HG03103 (cell line): Measurements from ENCODE around the gene ADCY4.

Experiments used
- ATAC-seq: cut with Tn5 transposase; IDR thresholded peaks from one replicate; pipeline ENCODE4 v1.9.1; 2021; ENCODE audit warnings: low read depth; ENCODE audit not compliant: unreplicated experiment

Gene ADCY4

DNA sequence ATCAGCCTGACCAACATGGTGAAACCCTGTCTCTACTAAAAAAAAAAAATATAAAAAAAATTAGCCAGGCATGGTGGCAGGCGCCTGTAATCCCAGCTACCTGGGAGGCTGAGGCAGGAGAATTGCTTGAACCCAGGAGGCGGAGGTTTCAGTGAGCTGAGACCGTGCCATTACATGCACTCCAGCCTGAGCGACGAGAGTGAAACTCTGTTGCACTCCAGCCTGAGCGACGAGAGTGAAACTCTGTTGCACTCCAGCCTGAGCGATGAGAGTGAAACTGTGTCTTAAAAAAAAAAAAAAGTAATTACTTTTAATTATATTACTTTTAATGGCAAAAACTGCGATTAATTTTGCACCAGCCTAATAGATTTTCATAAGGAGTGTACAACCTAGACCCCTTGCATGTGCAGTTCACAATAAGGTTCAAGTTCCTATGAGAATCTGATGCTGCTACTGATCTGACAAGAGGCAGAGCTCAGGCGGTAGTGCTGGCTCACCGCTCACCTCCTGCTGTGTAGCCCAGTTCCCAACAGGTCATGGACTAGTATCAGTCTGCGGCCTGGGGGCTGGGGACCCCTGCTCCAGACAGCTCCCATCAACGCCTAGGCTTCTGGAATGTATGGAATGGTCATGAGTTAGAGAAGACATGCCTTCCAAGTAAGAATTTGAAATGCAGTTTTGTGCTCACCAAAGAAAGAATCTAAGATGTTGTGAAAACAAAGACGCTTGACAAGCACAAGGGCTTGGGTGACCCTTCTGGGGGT is 13.5 kb downstream of the ADCY4 start:
- no peak for ATAC-seq

DNA sequence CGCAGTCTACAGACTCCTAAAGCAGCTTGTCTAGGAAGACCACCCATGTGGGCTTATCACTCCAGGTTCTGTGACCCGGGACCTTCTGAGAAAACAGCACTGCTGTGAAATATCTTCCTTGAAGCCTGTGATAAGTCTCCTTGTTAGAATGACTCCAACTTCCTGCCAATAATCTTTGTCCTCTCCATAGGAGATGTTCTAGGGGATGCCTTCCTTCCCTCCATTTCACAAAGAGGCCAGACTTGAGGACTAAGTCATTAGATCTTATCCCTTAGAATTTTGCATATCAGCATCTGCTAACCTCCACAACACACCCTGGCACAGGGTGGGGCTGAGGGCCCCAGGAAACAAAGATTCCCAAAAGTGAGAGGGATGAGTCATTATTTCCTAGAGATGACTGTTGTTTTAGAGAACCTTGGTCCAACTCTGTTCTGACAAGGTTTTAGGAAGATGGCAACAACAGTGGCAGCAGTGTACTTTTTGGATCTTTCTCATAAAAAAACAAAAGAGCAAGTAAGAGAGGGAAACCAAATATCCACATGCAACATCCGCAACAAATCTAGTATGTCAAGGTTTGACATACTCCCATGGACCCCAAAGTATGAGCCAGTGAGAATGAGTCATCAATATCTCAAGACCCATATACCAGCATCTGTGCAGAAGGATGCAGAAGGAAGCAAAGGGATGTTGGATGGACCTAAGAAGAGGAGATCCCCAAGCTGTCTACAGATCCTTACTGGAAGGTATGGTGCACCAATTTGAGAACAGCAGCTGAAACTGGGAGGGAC is 17.5 kb downstream of the ADCY4 start:
- no peak for ATAC-seq

DNA sequence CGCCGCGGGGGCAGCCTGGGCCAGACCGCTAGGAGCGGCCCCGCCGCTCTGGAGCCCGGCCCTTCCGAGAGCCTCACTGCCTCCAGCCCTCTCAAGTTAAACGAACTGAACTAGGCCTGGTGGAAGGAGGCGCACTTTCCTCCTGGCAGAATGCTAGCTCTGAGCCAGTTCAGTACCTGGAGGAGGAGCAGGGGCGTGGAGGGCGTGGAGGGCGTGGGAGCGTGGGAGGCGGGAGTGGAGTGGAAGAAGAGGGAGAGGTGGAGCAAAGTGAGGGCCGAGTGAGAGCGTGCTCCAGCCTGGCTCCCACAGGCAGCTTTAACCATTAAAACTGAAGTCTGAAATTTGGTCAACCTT is 18.3 kb downstream of the ADCY4 start:
- ATAC-seq: no peak

DNA sequence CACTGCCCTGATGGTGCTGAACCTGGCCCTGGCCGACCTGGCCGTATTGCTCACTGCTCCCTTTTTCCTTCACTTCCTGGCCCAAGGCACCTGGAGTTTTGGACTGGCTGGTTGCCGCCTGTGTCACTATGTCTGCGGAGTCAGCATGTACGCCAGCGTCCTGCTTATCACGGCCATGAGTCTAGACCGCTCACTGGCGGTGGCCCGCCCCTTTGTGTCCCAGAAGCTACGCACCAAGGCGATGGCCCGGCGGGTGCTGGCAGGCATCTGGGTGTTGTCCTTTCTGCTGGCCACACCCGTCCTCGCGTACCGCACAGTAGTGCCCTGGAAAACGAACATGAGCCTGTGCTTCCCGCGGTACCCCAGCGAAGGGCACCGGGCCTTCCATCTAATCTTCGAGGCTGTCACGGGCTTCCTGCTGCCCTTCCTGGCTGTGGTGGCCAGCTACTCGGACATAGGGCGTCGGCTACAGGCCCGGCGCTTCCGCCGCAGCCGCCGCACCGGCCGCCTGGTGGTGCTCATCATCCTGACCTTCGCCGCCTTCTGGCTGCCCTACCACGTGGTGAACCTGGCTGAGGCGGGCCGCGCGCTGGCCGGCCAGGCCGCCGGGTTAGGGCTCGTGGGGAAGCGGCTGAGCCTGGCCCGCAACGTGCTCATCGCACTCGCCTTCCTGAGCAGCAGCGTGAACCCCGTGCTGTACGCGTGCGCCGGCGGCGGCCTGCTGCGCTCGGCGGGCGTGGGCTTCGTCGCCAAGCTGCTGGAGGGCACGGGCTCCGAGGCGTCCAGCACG is 18.9 kb downstream of the ADCY4 start:
- ATAC-seq: no peak

DNA sequence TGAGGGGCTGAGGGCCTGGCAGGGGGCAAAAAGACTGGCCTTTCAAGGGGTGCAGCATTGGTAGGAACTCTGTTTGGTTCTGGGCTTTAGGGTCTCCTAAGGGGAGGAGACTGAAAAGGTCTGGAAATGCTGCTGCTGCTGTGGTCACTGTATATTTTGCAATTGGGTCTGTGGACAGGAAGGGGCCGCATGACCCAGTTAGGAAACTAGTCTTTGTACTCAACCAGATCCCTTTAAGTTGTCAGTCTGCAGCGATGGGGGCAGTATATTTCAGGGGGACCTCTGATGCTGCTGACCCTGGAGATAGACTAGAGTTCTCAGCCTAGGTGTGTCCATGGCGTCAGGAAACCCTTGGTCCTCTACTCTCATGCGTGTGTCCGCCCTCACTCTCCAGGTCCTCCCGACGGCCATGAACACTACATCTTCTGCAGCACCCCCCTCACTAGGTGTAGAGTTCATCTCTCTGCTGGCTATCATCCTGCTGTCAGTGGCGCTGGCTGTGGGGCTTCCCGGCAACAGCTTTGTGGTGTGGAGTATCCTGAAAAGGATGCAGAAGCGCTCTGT is 19.5 kb downstream of the ADCY4 start:
- ATAC-seq: no peak

DNA sequence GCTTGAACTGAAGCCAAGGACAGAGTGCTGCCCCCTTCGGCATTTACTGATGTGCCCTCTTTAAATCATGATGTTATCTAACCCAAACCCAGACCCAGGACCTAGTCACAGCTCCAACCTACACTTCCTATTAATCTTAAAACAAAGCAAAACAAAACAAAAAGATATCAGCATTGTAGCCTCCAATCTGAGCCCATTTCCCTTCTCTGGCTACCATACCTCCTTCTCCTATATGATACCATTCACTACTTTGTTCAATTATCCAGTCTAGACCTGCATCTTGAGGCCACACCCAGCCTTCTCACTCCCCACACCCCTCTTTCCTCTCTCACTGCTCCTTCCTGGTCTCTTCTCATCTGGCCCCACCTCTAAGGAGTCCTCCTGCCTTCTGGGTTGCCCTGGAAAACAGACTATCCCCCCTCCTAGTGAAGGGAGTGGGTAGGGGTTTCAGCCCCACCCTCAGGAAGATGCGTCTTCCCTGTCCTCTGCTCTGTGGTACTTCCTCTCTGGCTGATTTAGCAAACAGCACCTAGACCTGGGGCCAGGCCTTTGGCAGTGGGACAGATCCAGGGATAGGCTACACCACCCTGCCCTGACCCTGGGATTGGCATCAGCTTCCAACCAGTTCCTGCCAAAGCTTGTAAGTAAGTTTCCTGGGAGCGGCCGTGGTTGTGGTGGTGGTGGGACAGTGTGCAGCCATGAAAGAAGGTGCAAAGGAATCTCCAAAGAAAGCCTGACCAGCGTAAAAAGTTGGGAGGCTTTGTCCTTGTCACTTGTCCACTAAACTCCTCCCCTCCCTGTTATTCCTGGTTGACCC is 20.3 kb downstream of the ADCY4 start:
- ATAC-seq: no peak

DNA sequence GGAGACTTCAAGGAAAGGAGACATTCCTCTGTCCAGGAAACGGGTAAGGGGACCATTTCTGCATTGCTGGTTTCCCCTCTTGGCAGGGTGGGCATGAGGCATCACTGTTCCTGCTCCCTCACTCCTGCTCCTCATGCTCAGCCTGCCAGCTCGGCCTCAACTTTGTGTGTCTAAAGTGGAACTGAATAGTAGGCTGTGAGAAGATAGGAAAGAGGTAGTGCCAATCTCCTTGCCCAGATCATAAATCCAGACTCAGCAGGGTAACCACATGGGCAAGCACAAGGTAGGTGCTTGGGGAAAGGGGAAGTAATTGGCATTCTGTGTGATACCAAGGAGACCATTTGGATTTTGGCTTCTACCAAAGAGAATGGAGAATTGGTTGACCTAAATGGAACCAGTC is 21.0 kb downstream of the ADCY4 start:
- no peak for ATAC-seq

DNA sequence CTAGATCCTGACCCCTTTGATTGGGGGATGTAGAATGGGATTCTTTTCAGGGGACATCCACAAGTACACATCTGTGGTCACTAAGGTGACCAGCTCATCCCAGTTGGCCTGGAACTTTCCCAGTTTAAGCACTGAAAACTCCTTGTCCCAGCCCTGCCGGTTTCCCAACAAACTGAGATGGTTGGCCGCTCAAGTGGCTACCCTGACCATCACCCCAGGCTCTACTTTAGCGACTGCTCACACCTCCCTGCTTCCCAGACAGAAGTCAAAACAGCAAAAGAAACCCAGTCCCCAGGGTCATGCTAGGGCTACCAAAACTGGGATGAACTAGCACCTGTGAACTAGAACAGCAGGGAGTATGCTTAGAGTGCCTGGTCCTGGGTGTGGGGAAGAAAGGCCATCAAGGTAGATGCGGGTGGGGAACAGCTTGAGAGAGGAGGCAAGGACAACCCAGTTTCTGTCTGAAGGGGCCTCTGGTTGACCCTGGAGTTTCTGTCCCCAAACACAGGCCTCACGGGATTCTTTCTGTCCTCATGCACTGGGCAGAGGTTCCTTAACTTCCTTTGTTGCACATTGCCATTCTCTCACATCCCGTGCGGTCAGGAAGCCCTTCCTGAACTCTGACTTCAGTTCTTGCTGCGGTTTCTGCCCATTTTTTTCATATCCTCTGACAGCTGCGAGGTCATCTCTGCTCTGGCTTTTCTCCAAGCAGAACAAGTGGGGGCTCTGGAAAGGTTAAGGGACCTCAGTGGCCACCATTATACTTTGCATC is 21.9 kb downstream of the ADCY4 start:
- ATAC-seq: no peak

DNA sequence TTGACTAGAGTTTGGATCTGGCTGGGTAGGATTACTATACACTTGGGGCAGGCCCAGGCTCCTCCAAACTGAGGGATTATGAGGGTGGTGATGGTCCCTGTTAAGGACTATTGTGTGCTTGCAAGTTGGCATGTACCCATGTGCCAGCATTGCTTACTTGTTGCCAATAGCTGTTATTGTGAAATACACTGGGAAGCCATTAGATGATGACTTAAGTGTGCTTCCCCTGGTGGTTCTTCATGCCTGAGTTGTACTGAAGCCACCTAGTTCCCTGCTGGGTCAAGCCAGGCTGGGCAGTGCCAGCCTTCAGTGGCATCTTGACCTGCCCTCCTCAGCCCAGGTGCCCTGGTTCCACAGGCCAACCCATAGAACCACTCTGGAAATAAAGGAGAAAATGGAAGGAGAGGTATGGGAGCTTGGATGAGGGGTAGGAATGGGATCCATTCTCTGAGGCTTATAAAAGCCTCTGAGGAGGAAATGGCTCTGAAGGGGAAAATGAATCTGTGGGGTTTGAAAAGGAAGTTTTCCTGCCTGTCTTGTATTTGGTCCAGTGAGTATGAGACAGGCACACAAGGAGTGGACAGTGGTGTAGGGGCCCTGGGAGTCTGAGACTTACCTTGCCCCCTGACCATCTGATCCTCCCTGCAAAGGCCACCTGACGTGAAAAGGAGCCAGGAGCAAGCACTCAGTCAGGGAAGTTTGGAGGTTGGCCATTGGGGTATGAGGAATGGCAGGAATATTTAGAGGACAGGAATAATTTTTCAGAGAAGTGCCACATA is 22.8 kb downstream of the ADCY4 start:
- ATAC-seq: no peak

DNA sequence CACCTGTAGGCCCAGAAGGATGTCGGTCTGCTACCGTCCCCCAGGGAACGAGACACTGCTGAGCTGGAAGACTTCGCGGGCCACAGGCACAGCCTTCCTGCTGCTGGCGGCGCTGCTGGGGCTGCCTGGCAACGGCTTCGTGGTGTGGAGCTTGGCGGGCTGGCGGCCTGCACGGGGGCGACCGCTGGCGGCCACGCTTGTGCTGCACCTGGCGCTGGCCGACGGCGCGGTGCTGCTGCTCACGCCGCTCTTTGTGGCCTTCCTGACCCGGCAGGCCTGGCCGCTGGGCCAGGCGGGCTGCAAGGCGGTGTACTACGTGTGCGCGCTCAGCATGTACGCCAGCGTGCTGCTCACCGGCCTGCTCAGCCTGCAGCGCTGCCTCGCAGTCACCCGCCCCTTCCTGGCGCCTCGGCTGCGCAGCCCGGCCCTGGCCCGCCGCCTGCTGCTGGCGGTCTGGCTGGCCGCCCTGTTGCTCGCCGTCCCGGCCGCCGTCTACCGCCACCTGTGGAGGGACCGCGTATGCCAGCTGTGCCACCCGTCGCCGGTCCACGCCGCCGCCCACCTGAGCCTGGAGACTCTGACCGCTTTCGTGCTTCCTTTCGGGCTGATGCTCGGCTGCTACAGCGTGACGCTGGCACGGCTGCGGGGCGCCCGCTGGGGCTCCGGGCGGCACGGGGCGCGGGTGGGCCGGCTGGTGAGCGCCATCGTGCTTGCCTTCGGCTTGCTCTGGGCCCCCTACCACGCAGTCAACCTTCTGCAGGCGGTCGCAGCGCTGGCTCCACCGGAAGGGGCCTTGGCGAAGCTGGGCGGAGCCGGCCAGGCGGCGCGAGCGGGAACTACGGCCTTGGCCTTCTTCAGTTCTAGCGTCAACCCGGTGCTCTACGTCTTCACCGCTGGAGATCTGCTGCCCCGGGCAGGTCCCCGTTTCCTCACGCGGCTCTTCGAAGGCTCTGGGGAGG is 23.9 kb downstream of the ADCY4 start, which contains the start of gene LTB4R:
Gene LTB4R, plus strand, starts transcription at position 857 of the 959 bp plus-strand sequence. CDS start 4,150 bp downstream, outside the sequence.
- peak; percentile 59 for ATAC-seq

DNA sequence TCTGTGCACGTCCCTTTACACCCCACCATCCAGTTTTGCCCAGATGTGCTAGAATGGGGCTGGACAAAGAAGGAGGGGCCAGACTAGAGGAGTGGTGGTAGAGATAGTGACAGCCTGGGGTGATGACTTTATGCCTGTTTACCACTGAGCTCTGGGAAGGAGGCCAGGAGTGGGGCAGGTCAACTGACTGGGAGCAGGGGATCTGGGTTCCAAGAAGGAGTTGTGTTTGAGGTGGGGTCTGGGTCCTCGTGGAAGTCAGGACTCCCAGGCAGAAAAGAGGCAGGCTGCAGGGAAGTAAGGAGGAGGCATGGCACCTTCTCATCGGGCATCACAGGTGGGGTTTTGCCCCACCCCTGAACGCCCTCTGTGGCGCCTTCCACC is 24.6 kb downstream of the ADCY4 start:
- ATAC-seq: no peak

DNA sequence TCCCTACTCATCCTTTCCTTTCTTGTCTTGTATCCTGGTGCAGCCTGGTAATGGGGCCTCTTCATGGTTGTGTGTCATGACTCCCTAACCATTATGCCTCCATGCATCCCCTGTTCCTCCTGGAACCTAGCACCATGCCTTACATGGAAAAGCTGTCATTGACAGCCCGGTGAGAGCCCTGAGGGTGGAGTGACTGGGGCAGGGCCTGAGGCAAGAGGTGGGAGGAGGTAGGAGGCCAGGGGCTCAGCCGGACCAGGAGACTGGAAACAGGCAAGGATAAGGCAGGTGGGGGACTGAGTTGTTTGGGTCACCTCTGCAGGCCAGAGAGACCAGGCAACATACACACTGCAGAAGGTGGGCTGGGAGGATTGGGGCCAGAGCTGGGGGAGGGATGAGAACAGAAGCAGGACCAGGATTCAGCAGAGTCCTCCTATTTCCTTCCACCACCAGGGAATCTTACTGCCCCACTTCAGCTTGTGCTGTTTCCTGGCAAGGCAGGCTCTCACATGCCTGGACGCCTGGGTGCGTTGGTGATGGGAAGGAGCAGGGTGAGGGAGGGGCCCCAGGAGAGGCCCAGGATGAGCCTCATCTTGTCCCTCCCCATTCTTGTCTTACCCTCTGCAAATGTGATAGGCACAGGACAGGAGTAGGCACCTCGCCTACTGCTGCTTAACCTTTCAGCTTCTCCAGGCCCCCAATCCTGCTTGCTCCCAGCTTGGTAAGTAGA is 25.2 kb downstream of the ADCY4 start, which contains the start of gene LTB4R2:
Gene LTB4R2, plus strand, starts transcription at position 603 of the 727 bp plus-strand sequence. CDS start 525 bp downstream, outside the sequence.
- no peak for ATAC-seq

DNA sequence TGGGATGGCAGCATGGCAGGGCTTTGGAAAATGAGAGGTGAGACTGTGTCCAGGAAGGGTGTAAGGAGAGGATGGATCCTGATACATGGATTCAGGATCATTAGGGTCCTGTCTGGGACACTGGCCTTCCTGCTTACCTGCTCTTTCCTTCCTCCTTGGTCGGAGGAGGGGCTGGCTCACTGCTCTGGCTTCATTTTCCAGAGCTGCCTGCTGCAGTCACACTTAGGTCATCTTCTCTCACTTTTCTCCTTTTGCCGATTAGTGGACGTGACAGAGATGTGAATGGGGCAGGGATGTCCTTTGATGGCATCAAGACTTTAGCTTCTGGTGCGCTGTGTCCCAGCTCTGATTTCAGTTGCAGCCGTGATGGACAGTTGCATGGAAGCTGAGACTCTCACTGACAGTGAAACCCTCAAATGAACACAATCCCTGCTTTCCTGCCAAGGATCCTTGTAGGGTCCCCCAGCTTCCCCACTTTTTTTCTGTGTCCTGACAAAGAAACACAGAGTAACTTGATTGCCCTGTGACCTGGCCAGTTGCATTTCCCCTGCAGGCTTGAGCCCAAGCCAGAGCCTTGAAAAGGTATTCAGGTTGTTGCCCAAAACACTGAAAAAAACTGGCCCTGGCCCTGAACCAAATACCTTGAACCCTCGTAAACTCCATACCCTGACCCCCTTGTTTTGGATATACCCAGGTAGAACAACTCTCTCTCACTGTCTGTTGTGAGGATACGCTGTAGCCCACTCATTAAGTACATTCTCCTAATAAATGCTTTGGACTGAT is 26.3 kb downstream of the ADCY4 start:
- ATAC-seq: no peak

DNA sequence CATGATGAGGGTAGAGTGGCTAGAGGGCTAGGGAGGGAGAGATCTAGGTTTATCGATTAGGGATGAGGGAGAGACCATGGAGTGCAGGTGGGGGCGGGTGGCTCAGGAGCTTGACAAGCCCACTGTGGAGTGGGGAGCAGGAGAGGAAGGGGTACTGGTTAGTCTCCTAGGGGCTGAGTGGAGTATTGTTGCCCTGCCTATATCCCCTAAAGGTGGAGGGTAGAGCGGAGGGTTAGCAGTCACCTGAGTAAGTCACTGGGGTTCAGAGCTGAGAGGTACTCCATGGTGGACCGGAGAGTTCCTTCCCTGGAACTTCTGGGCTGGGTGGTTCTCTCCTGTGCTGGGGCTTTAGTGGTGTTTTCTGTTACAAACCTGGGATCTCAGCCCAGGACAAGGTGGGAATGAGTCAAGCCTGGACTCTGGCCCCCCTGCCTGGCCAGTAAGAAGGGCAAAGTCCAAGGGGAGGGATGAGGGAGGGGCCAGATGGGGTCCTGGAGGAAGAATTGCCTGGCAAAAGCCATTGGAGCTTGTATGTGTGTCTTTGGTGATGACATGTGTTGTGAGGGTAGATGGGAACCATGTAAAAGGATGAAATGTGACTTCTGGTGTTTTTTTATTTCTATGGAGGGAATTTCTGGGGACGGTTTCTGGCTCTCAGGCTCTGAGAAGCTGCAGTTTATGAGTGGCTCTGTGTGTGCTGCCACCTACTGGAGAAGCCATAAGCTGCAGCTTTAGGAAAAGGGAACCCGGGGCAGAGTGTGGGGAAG is 27.1 kb downstream of the ADCY4 start, which contains the start of gene CIDEB:
Gene CIDEB, minus strand, starts transcription at position 403 of the 767 bp plus-strand sequence. Its CDS starts 119 bp downstream, at position 284.
- no peak for ATAC-seq

DNA sequence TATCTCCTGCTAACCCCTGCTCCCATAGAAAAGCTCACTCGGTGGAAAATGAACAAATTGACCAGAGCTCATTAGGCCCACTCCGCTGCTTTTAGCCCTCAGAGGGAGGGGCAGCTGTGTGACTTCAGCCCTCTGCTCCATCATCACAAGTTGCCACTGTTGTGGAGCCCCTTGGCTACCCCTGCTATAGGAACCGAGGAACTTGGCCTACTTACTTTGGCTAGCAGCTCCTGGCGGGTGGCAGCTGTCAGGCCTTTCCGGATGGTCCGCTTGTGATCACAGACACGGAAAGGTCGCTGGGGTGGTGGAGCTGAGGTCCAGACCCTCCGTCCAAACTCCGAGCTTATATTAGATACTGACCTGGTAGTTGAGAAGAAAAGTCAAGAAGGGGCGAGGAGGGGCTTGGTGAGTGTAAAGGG is 27.7 kb downstream of the ADCY4 start:
- no peak for ATAC-seq
